Neural crest cell (in vitro differentiated cells): Measurements from ENCODE around the gene SLFN5. TPM values are rescaled to one million over a fixed set of nuclear protein-coding genes. Genes with fewer than 3 reads are reported as not detected.
A peak's percentile ranks its signal among the peaks of the same experiment; 100 is the strongest.

ENCODE experiments used
- DNase-seq: peaks from one replicate; pipeline ENCODE4 v3.0.0; 2021; ENCODE audit warnings: low read depth, mixed read lengths, low spot score
- H3K27ac Mint-ChIP-seq: one replicate; pipeline ENCODE4 v1.8.0; 2021; ENCODE audit warnings: mild to moderate bottlenecking, mixed read lengths; ENCODE audit not compliant: unreplicated experiment
- H3K27me3 Mint-ChIP-seq: 2 replicates; pipeline ENCODE4 v1.8.0; 2021; ENCODE audit warnings: low read depth, mild to moderate bottlenecking, mixed read lengths
- H3K36me3 Mint-ChIP-seq: 2 replicates; pipeline ENCODE4 v1.8.0; 2021; ENCODE audit warnings: low read depth, mild to moderate bottlenecking, mixed read lengths
- H3K4me1 Mint-ChIP-seq: 2 replicates; pipeline ENCODE4 v1.8.0; 2021; ENCODE audit warnings: mixed read lengths
- H3K4me3 Mint-ChIP-seq: one replicate; pipeline ENCODE4 v1.8.0; 2021; ENCODE audit warnings: mild to moderate bottlenecking, mixed read lengths
- H3K9me3 Mint-ChIP-seq: 2 replicates; pipeline ENCODE4 v1.8.0; 2021; ENCODE audit warnings: mixed read lengths
- CTCF ChIP-seq: fragments of 200-600 bp; sonication (generic); conservative IDR thresholded peaks from 2 replicates; pipeline ENCODE4 v1.5.0; 2021; ENCODE audit warnings: antibody characterized with exemption, mild to moderate bottlenecking
- total RNA-seq: library from RNA; stranded (reverse); gene quantifications from 2 replicates; pipeline ENCODE4 v1.2.1, GENCODE V29; 2021

Gene SLFN5
- total RNA-seq, 1 donor from 2014 or later, result 8.7 TPM

DNA sequence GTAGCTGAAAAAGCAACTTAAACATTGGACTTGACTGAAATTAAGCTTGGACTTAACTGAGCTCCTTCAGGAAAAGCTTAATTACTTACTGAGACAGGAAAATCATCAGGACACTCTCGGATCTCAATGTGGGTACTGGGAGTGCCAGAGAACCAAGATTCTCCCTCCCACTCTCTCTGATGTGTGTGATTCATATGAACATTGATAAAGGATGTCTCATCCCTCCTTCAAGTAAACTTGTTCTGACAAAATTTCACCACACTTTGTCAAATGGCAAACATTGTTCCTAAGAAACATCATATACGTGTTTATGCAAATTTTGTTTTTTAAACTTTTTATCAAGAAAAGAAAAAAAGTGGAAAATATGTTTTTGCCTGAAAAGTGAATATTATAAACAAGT is 4.1 kb upstream of the SLFN5 start:
- Mint-ChIP-seq H3K36me3 (no peaks in the 10 kb centered on the region), H3K4me3 (no peak overlapping the region), H3K9me3 (no peaks in the 10 kb centered on the region), H3K27ac (no peak overlapping the region), H3K4me1 (peaks cover 4% of the 10 kb centered on the region), H3K27me3 (peaks cover 18% of the 10 kb centered on the region)
- no peak for TF ChIP-seq CTCF
- DNase-seq, result no peak

DNA sequence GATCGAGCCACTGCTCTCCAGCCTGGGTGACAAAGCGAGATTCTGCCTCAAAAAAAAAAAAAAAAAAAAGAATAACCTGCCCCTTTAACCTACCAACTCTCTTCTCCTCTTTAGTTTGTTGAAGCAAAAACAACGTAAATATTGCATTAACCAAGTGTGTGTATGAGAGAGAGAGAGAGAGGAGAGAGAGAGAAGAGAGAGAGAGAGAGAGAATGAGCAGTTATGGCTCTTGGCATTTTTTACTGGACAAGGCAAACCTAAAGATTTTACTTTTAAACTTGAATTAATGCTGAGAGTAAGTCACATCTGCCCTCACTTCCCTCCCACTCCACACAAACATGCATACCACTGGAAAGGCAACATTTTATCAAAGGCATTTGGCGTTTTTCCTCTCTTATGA is 3.0 kb upstream of the SLFN5 start:
- Mint-ChIP-seq H3K36me3 (no peaks in the 10 kb centered on the region), H3K4me3 (peak overlapping the region; percentile 68), H3K4me1 (peaks cover 14% of the 10 kb centered on the region), H3K27me3 (peaks cover 14% of the 10 kb centered on the region), H3K9me3 (no peaks in the 10 kb centered on the region), H3K27ac (no peak overlapping the region)
- TF ChIP-seq CTCF, result no peak
- no peak for DNase-seq

DNA sequence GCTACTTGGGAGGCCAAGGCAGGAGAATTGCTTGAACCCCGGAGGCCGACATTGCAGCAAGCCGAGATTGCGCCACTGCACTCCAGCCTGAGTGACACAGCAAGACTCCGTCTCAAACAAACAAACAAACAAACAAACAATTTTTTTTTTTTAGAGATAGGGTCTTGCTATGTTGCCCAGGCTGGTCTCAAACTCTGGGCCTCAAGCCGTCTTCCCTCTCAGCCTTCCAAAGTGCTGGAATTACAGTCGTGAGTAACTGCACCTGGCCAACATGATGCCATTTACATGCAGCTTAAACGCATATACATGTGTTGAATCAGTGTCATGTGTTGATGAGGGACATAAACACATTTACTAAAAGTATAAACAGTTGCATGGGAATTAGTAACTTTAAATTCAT is 2.0 kb upstream of the SLFN5 start:
- DNase-seq, result no peak
- peaks cover 24% of the 10 kb centered on the region for H3K4me1 Mint-ChIP-seq
- no peak for TF ChIP-seq CTCF
- H3K9me3 Mint-ChIP-seq, result no peaks in the 10 kb centered on the region
- H3K4me3 Mint-ChIP-seq, result peak overlapping the region; percentile 34
- no peak overlapping the region for H3K27ac Mint-ChIP-seq
- no peaks in the 10 kb centered on the region for H3K36me3 Mint-ChIP-seq
- peaks cover 9% of the 10 kb centered on the region for H3K27me3 Mint-ChIP-seq

GRCh38 chr17:35241520-35241919 is 1.4 kb upstream of the SLFN5 start:
- no peak overlapping the region for H3K27ac Mint-ChIP-seq
- no peak for TF ChIP-seq CTCF
- no peak for DNase-seq

GRCh38 chr17:35242158-35242804 is 591 bp upstream of the SLFN5 start:
- no peaks in the 10 kb centered on the region for H3K9me3 Mint-ChIP-seq
- H3K36me3 Mint-ChIP-seq, result no peaks in the 10 kb centered on the region
- peaks cover 24% of the 10 kb centered on the region for H3K4me1 Mint-ChIP-seq
- peak overlapping the region; percentile 98 for H3K4me3 Mint-ChIP-seq
- DNase-seq, result no peak
- peaks cover 5% of the 10 kb centered on the region for H3K27me3 Mint-ChIP-seq
- H3K27ac Mint-ChIP-seq, result no peak overlapping the region
- TF ChIP-seq CTCF, result peak; percentile 59

More at GRCh38 chr17:35241520-35241919, 1.4 kb upstream of the SLFN5 start:
- H3K4me3 Mint-ChIP-seq, result peak overlapping the region; percentile 98
- no peaks in the 10 kb centered on the region for H3K36me3 Mint-ChIP-seq
- peaks cover 24% of the 10 kb centered on the region for H3K4me1 Mint-ChIP-seq
- H3K9me3 Mint-ChIP-seq, result no peaks in the 10 kb centered on the region
- peaks cover 5% of the 10 kb centered on the region for H3K27me3 Mint-ChIP-seq
